Gastroesophageal sphincter (tissue), 3 donors: ENCODE data around the gene ITIH5.

Experiments
- CTCF ChIP-seq, 4 experiments: fragments of 200-600 bp in 2 of 4; fragments of 450-650 bp in 2 of 4; sonication (generic) in 1 of 4; IDR thresholded peaks; one replicate each; pipeline ENCODE4 v1.5.1; 2017 to 2019; ENCODE audit warnings: antibody characterized with exemption in 4 of 4, mild to moderate bottlenecking in 2 of 4, moderate library complexity in 2 of 4
- EP300 ChIP-seq: sonication (generic); formaldehyde crosslinking; IDR thresholded peaks from one replicate; pipeline ENCODE4 v1.6.1; 2017; ENCODE audit warnings: antibody characterized with exemption, mild to moderate bottlenecking
- POLR2A ChIP-seq, 2 donors: fragments of 450-650 bp; IDR thresholded peaks; one replicate each; pipeline ENCODE4 v1.6.1; 2017; ENCODE audit warnings: antibody characterized with exemption in 2 of 2, mild to moderate bottlenecking in 2 of 2, moderate library complexity in 1 of 2
- POLR2AphosphoS5 ChIP-seq: sonication (generic); formaldehyde crosslinking; IDR thresholded peaks from one replicate; pipeline ENCODE4 v1.6.1; 2017; ENCODE audit warnings: antibody characterized with exemption

GRCh38 chr10:7649673-7650300 is 17.0 kb downstream of the ITIH5 start:
- TF ChIP-seq CTCF (IDR thresholded peaks at IDR 0.05), result no peak
- no peak for TF ChIP-seq EP300
- no peak for TF ChIP-seq POLR2A (IDR thresholded peaks at IDR 0.05)
- TF ChIP-seq POLR2AphosphoS5, result peak; percentile 60
